ENCODE measurements around the gene FLOT2. TPM values are rescaled to one million over a fixed set of nuclear protein-coding genes. Genes with fewer than 3 reads are reported as not detected.

FLOT2 gene
- total and polyA plus RNA-seq, 2 donors (not counting 3 experiments of a cell fraction or from before 2014, with no cell fraction given) = 169 to 180 TPM

GRCh38 chr17:28849281-28849680, 48.3 kb downstream of the FLOT2 start:
- no peak for TF ChIP-seq JUN (IDR thresholded peaks at IDR 0.05; ENCODE audit: borderline replicate concordance, insufficient read depth, insufficient read length, low read depth)
- TF ChIP-seq GATA2 (IDR thresholded peaks at IDR 0.05; ENCODE audit: insufficient read depth, insufficient read length, low read depth, low read length) = no peak
- TF ChIP-seq MYC (IDR thresholded peaks at IDR 0.05; ENCODE audit: low read depth, low read length) = no peak
- TF ChIP-seq EZH2 (IDR thresholded peaks at IDR 0.05; ENCODE audit: borderline replicate concordance, low read depth, low read length, severe bottlenecking) = no peak
- TF ChIP-seq, protein P1, sequence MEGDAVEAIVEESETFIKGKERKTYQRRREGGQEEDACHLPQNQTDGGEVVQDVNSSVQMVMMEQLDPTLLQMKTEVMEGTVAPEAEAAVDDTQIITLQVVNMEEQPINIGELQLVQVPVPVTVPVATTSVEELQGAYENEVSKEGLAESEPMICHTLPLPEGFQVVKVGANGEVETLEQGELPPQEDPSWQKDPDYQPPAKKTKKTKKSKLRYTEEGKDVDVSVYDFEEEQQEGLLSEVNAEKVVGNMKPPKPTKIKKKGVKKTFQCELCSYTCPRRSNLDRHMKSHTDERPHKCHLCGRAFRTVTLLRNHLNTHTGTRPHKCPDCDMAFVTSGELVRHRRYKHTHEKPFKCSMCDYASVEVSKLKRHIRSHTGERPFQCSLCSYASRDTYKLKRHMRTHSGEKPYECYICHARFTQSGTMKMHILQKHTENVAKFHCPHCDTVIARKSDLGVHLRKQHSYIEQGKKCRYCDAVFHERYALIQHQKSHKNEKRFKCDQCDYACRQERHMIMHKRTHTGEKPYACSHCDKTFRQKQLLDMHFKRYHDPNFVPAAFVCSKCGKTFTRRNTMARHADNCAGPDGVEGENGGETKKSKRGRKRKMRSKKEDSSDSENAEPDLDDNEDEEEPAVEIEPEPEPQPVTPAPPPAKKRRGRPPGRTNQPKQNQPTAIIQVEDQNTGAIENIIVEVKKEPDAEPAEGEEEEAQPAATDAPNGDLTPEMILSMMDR (IDR thresholded peaks at IDR 0.05; ENCODE audit: extremely low read depth in 1 of 2, insufficient read depth in 1 of 2, low read depth in 1 of 2, low read length in 2 of 2) = no peak
- no peak for TF ChIP-seq POLR2AphosphoS5 (IDR thresholded peaks at IDR 0.05; ENCODE audit: insufficient read depth, low read depth, low read length)
- TF ChIP-seq POLR2A (IDR thresholded peaks at IDR 0.05; ENCODE audit: low read depth, low read length) = no peak
- no peak for TF ChIP-seq FOS (IDR thresholded peaks at IDR 0.05; ENCODE audit: borderline replicate concordance, insufficient read depth, low read length)
- TF ChIP-seq, protein P2, sequence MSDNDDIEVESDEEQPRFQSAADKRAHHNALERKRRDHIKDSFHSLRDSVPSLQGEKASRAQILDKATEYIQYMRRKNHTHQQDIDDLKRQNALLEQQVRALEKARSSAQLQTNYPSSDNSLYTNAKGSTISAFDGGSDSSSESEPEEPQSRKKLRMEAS (IDR thresholded peaks at IDR 0.05; ENCODE audit: insufficient read depth, insufficient read length) = no peak
- FAIRE-seq = no peak
- no TSS peak for BruUV-seq (replicated peaks)

More at GRCh38 chr17:28849281-28849680, 48.3 kb downstream of the FLOT2 start:
- CTCF ChIA-PET = interaction anchor here (0.7 to 2.9 kb wide), 33 partner anchors 10 to 268 kb away, joined by 3 to 20 read pairs (median 5); partner anchors contain the start of gene TLCD1
- POLR2A ChIA-PET = no interaction called here
- H3K4me3 ChIP-seq (replicated peaks in 1 of 3; ENCODE audit: insufficient read depth in 1 of 3, low read depth in 1 of 3, low read length in 3 of 3) = no peak overlapping the region
- H4K20me1 ChIP-seq (replicated peaks; ENCODE audit: control insufficient read depth, extremely low read depth, insufficient read depth, low read length) = no peaks in the 10 kb centered on the region
- dilution Hi-C loops (cut with MboI; ENCODE audit: extremely low pct_ligation_motif_present, low sequenced_read_pairs) = no loop called here
- no peaks in the 10 kb centered on the region for H3K27me3 ChIP-seq (ENCODE audit: control insufficient read depth in 2 of 2, insufficient read depth in 2 of 2, low read length in 2 of 2)
- no peaks in the 10 kb centered on the region for H3K9me3 ChIP-seq (replicated peaks; ENCODE audit: control insufficient read depth, insufficient read depth, low read length)
- H3K27ac ChIP-seq (ENCODE audit: insufficient read depth, low read depth, low read length) = no peak overlapping the region
- H3K79me2 ChIP-seq (ENCODE audit: control insufficient read depth, insufficient read depth, low read length) = no peaks in the 10 kb centered on the region
- intact Hi-C loops (cut with micrococcal nuclease) = loop anchor here (2.0 kb wide), 1 partner anchor 54 kb away; the partner anchor contains the start of gene DHRS13
- no peak overlapping the region for H3K9ac ChIP-seq (replicated peaks; ENCODE audit: extremely low read depth, insufficient read depth, low read length)
- H3K4me2 ChIP-seq (ENCODE audit: insufficient read depth, low read length) = no peak overlapping the region
- no peaks in the 10 kb centered on the region for H3K36me3 ChIP-seq (ENCODE audit: control insufficient read depth in 2 of 2, extremely low read depth in 1 of 2, insufficient read depth in 2 of 2, low read length in 2 of 2)
- H3K9me1 ChIP-seq (replicated peaks; ENCODE audit: control insufficient read depth, extremely low read depth, insufficient read depth, low read length) = no peaks in the 10 kb centered on the region
- H3K4me1 ChIP-seq (ENCODE audit: control insufficient read depth, extremely low read depth, insufficient read depth, low read length) = peaks cover 2% of the 10 kb centered on the region
- peak; percentile 23 for DNase-seq (ENCODE audit: low read depth, low spot score)
- no peak overlapping the region for H2AFZ ChIP-seq (ENCODE audit: low read depth, low read length)

Data from endothelial cell of umbilical vein (primary cell).